T-cell (primary cell): ENCODE measurements around the gene FOXP1. TPM values are rescaled to one million over a fixed set of nuclear protein-coding genes. Genes with fewer than 3 reads are reported as not detected.

Experiments used
- ATAC-seq, 4 experiments: fragments of 200-7000 bp in 3 of 4; fragments of 150-1000 bp in 1 of 4; cut with Tn5 transposase; replicated peaks in 1 of 4; 1 replicate in 3 of 4; 2 replicates in 1 of 4; pipeline ENCODE4 v1.10.0; 2021; ENCODE audit warnings: moderate library complexity in 3 of 4, mild to moderate bottlenecking in 2 of 4, moderate number of reproducible peaks in 1 of 4
- CTCF ChIA-PET, 2 donors: fragments of 300-600 bp; sonication (Branson Sonifier 250); formaldehyde crosslinking; loops; one replicate each; lab custom pipeline; 2022; ENCODE audit warnings: antibody characterized with exemption in 2 of 2; lab: Charles Lee
- POLR2A ChIA-PET, 2 donors: fragments of 300-600 bp; sonication (Branson Sonifier 250); formaldehyde crosslinking; loops; one replicate each; lab custom pipeline; 2022; ENCODE audit warnings: antibody characterized with exemption in 2 of 2; lab: Charles Lee
- DNase-seq, 35 experiments: peaks; one replicate each; pipeline versions ENCODE4 v3.0.0 to v3.0.0-alpha.2; 2013 to 2023
- H3K27ac ChIP-seq: one replicate; pipeline ENCODE4 v1.5.1; 2013; ENCODE audit warnings: low read length
- H3K27me3 ChIP-seq, 2 experiments: replicated peaks in 1 of 2; 1 replicate in 1 of 2; 2 replicates in 1 of 2; pipeline versions ENCODE4 v1.6.1 to v1.7.0; 2013; ENCODE audit warnings: low read length in 1 of 2, mixed read lengths in 1 of 2; ENCODE audit not compliant: control insufficient read depth in 2 of 2, insufficient read depth in 2 of 2; ENCODE audit errors: extremely low read depth in 1 of 2
- H3K36me3 ChIP-seq, 2 donors: 1 replicate in 1 of 2; 2 replicates in 1 of 2; pipeline versions ENCODE4 v1.6.1 to v1.7.0; 2013; ENCODE audit warnings: low read length in 1 of 2; ENCODE audit not compliant: control insufficient read depth in 2 of 2, insufficient read depth in 1 of 2; ENCODE audit errors: extremely low read depth in 1 of 2
- H3K4me1 ChIP-seq, 2 experiments: 1 replicate in 1 of 2; 2 replicates in 1 of 2; pipeline versions ENCODE4 v1.6.1 to v1.7.0; 2013; ENCODE audit warnings: low read length in 2 of 2, mixed read lengths in 1 of 2; ENCODE audit not compliant: insufficient read depth in 2 of 2, control insufficient read depth in 1 of 2; ENCODE audit errors: extremely low read depth in 1 of 2
- H3K4me3 ChIP-seq, 2 donors: 1 replicate in 1 of 2; 2 replicates in 1 of 2; pipeline versions ENCODE4 v1.5.1 to v1.7.0; 2013; ENCODE audit warnings: mild to moderate bottlenecking in 2 of 2, low read length in 1 of 2, moderate library complexity in 1 of 2; ENCODE audit not compliant: control insufficient read depth in 1 of 2; ENCODE audit errors: extremely low read depth in 1 of 2
- H3K9me3 ChIP-seq: 2 replicates; pipeline ENCODE4 v1.7.0; 2013
- H3K27ac Mint-ChIP-seq, 2 donors: one replicate each; pipeline ENCODE4 v1.8.0; 2020 to 2021; ENCODE audit warnings: mild to moderate bottlenecking in 2 of 2, mixed read lengths in 2 of 2
- H3K27me3 Mint-ChIP-seq, 2 donors: one replicate each; pipeline ENCODE4 v1.8.0; 2021 to 2022; ENCODE audit warnings: mixed read lengths in 2 of 2
- H3K36me3 Mint-ChIP-seq: one replicate; pipeline ENCODE4 v1.8.0; 2021; ENCODE audit warnings: mixed read lengths
- H3K4me1 Mint-ChIP-seq, 3 donors: one replicate each; pipeline ENCODE4 v1.8.0; 2020 to 2022; ENCODE audit warnings: mixed read lengths in 3 of 3, mild to moderate bottlenecking in 1 of 3
- H3K4me3 Mint-ChIP-seq, 3 donors: one replicate each; pipeline ENCODE4 v1.8.0; 2020 to 2022; ENCODE audit warnings: mild to moderate bottlenecking in 3 of 3, mixed read lengths in 3 of 3, moderate library complexity in 3 of 3
- H3K9me3 Mint-ChIP-seq, 3 donors: one replicate each; pipeline ENCODE4 v1.8.0; 2020 to 2022; ENCODE audit warnings: mixed read lengths in 3 of 3
- WGBS: methylation state at CpG from one replicate; pipeline ENCODE4 v1.1.5; 2013; ENCODE audit warnings: missing lambda C conversion rate; ENCODE audit not compliant: insufficient coverage; 5-methylcytosine and 5-hydroxymethylcytosine counted together
- total RNA-seq, 35 experiments: library from RNA in 6 of 35; stranded (reverse) in 6 of 35; fragments of 120-200 nt in 1 of 35; gene quantifications; one replicate each; pipeline versions ENCODE4 v1.2.1 to v1.2.4 and lab custom pipeline; 2013 to 2026

Gene FOXP1
- total RNA-seq, 5 donors from 2014 or later (not counting 1 experiment from before 2014, with no cell fraction given) = 258 to 586 (median 290) TPM

GRCh38 chr3:71432044-71432975 is 151.2 kb downstream of the FOXP1 start:
- Mint-ChIP-seq H3K27me3 (no peaks in the 10 kb centered on the region), H3K36me3 (peaks cover 22% of the 10 kb centered on the region), H3K4me1 (peaks cover 91 to 94% (median 92%) of the 10 kb centered on the region in 3 donors), H3K4me3 (peak overlapping the region; percentile 44 to 84 (median 58)), H3K9me3 (no peaks in the 10 kb centered on the region), H3K27ac (peak overlapping the region; percentile 95 to 97)
- Histone ChIP-seq H3K9me3 (no peaks in the 10 kb centered on the region), H3K27me3 (no peaks in the 10 kb centered on the region), H3K36me3 (peaks cover 0 to 6% of the 10 kb centered on the region in 2 donors), H3K4me1 (peaks cover 44 to 64% of the 10 kb centered on the region in 2 experiments), H3K27ac (peak overlapping the region; percentile 73), H3K4me3 (no peak overlapping the region)
- ChIA-PET POLR2A (interaction anchor here (0.6 to 1.1 kb wide), 8 partner anchors 9 to 228 kb away, joined by 3 to 25 read pairs (median 10); no protein-coding TSS in a partner anchor), CTCF (interaction anchor here (0.5 to 1.0 kb wide), 15 partner anchors 8 to 451 kb away, joined by 3 to 8 read pairs (median 4); no protein-coding TSS in a partner anchor)
- DNase-seq (peak in 2 of 35 experiments; percentile 22 to 61), ATAC-seq (peak; percentile 48 to 77 (median 56))
- 79% methylated on average over 10 of the region's 17 CpGs for WGBS

GRCh38 chr3:71430941-71431552 is 152.5 kb downstream of the FOXP1 start:
- peaks cover 88 to 94% (median 90%) of the 10 kb centered on the region in 3 donors for H3K4me1 Mint-ChIP-seq
- H3K4me3 Mint-ChIP-seq = peak overlapping the region in 1 of 3 donors; percentile 84
- H3K27me3 Mint-ChIP-seq = no peaks in the 10 kb centered on the region
- Histone ChIP-seq H3K27me3 (no peaks in the 10 kb centered on the region), H3K9me3 (no peaks in the 10 kb centered on the region), H3K4me3 (no peak overlapping the region), H3K36me3 (peaks cover 0 to 3% of the 10 kb centered on the region in 2 donors), H3K4me1 (peaks cover 43 to 58% of the 10 kb centered on the region in 2 experiments), H3K27ac (peak overlapping the region; percentile 73)
- peaks cover 26% of the 10 kb centered on the region for H3K36me3 Mint-ChIP-seq
- DNase-seq = no peak
- ChIA-PET CTCF (no interaction called here), POLR2A (interaction anchor here (0.6 to 0.7 kb wide), 2 partner anchors 28 to 54 kb away, joined by 3 to 5 read pairs; no protein-coding TSS in a partner anchor)
- WGBS = 40% methylated on average over 3 of the region's 7 CpGs
- peak in 3 of 4 experiments; percentile 55 to 57 (median 57) for ATAC-seq
- H3K9me3 Mint-ChIP-seq = no peaks in the 10 kb centered on the region
- H3K27ac Mint-ChIP-seq = peak overlapping the region; percentile 95 to 97

DNA sequence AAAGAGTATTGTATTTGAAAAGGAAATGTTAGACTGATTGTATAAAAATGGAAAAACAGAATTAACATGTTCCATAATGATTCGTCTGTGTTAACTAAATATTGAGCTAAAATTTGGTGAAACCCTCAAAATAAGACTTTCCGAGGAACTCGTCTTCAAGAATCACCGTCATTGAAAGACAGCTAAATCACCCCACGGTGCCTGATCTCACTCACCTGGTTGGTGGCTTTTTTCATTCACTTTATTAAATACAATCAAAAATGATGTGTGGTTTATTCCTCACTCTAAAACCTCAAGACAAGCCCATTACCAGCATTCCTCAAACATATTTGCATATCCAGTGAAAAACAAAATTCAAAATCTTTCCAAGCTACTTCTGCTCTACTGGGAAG is 153.9 kb downstream of the FOXP1 start:
- Histone ChIP-seq H3K4me1 (peaks cover 40 to 64% of the 10 kb centered on the region in 2 experiments), H3K27me3 (no peaks in the 10 kb centered on the region), H3K4me3 (no peak overlapping the region), H3K9me3 (no peaks in the 10 kb centered on the region), H3K27ac (no peak overlapping the region), H3K36me3 (peaks cover 0 to 3% of the 10 kb centered on the region in 2 donors)
- Mint-ChIP-seq H3K4me3 (peak overlapping the region in 2 of 3 donors; percentile 18 to 84), H3K27ac (peak overlapping the region; percentile 69 to 89), H3K9me3 (no peaks in the 10 kb centered on the region), H3K4me1 (peaks cover 96 to 100% (median 98%) of the 10 kb centered on the region in 3 donors), H3K36me3 (peaks cover 33% of the 10 kb centered on the region), H3K27me3 (no peaks in the 10 kb centered on the region)
- ChIA-PET POLR2A (interaction anchor here (0.6 to 1.8 kb wide), 4 partner anchors 12 to 375 kb away, joined by 3 to 9 read pairs (median 4); no protein-coding TSS in a partner anchor), CTCF (interaction anchor here (0.5 to 1.3 kb wide), 2 partner anchors 12 to 291 kb away, joined by 3 to 4 read pairs; no protein-coding TSS in a partner anchor)
- ATAC-seq (no peak), DNase-seq (no peak)
- WGBS = 40% methylated on average over 1 of the region's 5 CpGs

- Histone ChIP-seq H3K4me1 (peaks cover 36 to 64% of the 10 kb centered on the region in 2 experiments), H3K4me3 (no peak overlapping the region), H3K9me3 (no peaks in the 10 kb centered on the region), H3K27me3 (no peaks in the 10 kb centered on the region), H3K27ac (peak overlapping the region; percentile 43), H3K36me3 (peaks cover 0 to 3% of the 10 kb centered on the region in 2 donors)
- Mint-ChIP-seq H3K27me3 (no peaks in the 10 kb centered on the region), H3K4me3 (peak overlapping the region; percentile 34 to 84 (median 57)), H3K27ac (peak overlapping the region; percentile 69 to 89), H3K9me3 (no peaks in the 10 kb centered on the region), H3K36me3 (peaks cover 37% of the 10 kb centered on the region), H3K4me1 (peaks cover 96 to 100% (median 98%) of the 10 kb centered on the region in 3 donors)
- 72% methylated on average over 13 of the region's 17 CpGs for WGBS
- ChIA-PET POLR2A (interaction anchor here (0.7 to 1.8 kb wide), 2 partner anchors 59 to 63 kb away, joined by 3 to 4 read pairs; no protein-coding TSS in a partner anchor), CTCF (interaction anchor here in 1 of 2 donors (1.3 kb wide), 1 partner anchor 12 kb away, joined by 3 read pairs; no protein-coding TSS in a partner anchor)
- ATAC-seq (peak in 2 of 4 experiments; percentile 23 to 36), DNase-seq (no peak)
Measured at GRCh38 chr3:71428841-71429596, 154.5 kb downstream of the FOXP1 start.

- 20% methylated on average over 1 of the region's 2 CpGs for WGBS
- POLR2A ChIA-PET = interaction anchor here (0.5 to 1.1 kb wide), 5 partner anchors 8 to 270 kb away, joined by 3 to 4 read pairs (median 4); no protein-coding TSS in a partner anchor
- Mint-ChIP-seq H3K36me3 (peaks cover 48% of the 10 kb centered on the region), H3K27me3 (no peaks in the 10 kb centered on the region), H3K4me3 (peak overlapping the region in 1 of 3 donors; percentile 40), H3K27ac (peak overlapping the region; percentile 81), H3K4me1 (peaks cover 93 to 98% (median 96%) of the 10 kb centered on the region in 3 donors), H3K9me3 (no peaks in the 10 kb centered on the region)
- CTCF ChIA-PET = interaction anchor here (0.5 to 1.0 kb wide), 7 partner anchors 8 to 388 kb away, joined by 3 to 6 read pairs (median 4); no protein-coding TSS in a partner anchor
- no peak for DNase-seq
- Histone ChIP-seq H3K27ac (no peak overlapping the region), H3K9me3 (no peaks in the 10 kb centered on the region), H3K4me3 (no peak overlapping the region), H3K27me3 (no peaks in the 10 kb centered on the region), H3K36me3 (no peaks in the 10 kb centered on the region), H3K4me1 (peaks cover 14 to 69% of the 10 kb centered on the region in 2 experiments)
- ATAC-seq = no peak
Measured at GRCh38 chr3:71425491-71426071, 157.9 kb downstream of the FOXP1 start.
